Measurements from ENCODE around the gene PPP1R14D.

Gene PPP1R14D

DNA sequence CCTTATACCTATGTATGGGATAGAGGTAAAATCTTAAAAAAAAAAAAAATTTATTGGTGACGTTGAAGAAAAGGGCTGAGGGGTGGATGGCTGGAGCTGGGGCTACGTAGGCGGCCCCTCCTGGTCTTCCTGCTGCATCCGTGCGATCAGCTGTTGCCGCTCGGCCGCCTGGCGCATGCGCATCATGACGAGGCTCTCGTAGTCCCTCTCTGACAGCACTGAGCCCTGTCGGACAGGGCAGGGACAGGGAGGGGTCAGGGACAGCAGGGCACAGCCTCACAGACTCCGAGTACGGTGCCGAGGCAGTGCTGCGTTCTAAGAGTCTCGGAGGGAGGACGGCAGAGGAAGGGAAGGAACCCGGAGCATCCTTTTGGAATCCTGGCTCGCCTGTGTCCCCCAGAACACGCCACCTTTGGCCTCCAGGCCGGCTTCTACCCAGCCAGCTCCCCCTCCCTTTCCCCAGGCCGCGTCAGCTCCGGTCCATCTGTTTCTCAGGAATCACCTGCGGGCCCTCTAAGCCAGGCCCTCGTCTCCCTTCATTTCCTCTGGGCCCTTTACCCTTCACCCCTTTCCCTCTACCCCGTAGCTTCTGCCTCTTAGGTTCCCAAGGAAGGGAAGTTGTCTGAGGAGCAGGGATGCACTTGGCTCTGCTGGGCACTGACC, 60.5 kb downstream of the PPP1R14D start:
- Histone ChIP-seq H3K9ac (ENCODE audit: low read depth, low read length, poor library complexity, severe bottlenecking) (peak overlapping the region; percentile 80), H3K79me2 (ENCODE audit: insufficient read depth, low read length) (peaks cover 51% of the 10 kb centered on the region), H3K36me3 (ENCODE audit: insufficient read depth, low read length) (no peaks in the 10 kb centered on the region; the same call in none of the 2 replicates), H3K27me3 (ENCODE audit: insufficient read depth, low read length, poor library complexity, severe bottlenecking) (no peaks in the 10 kb centered on the region), H3K9me2 (replicated peaks; ENCODE audit: low read depth, low read length) (no peaks in the 10 kb centered on the region), H4K20me1 (ENCODE audit: insufficient read depth, low read length, poor library complexity, severe bottlenecking) (peaks cover 7% of the 10 kb centered on the region), H3F3A (ENCODE audit: low read depth) (peaks cover 13% of the 10 kb centered on the region), H3K9me3 (ENCODE audit: insufficient read depth, low read depth, low read length) (no peaks in the 10 kb centered on the region), H3K4me3 (ENCODE audit: low read length, poor library complexity, severe bottlenecking) (peak overlapping the region; percentile 70), H2AFZ (ENCODE audit: low read length) (no peak overlapping the region), H3K4me2 (ENCODE audit: low read depth, low read length, poor library complexity, severe bottlenecking) (peak overlapping the region; percentile 78), H3K4me1 (ENCODE audit: insufficient read depth, low read length, poor library complexity, severe bottlenecking) (peaks cover 78% of the 10 kb centered on the region)
- no peak for TF ChIP-seq EZH2phosphoT487 (IDR thresholded peaks at IDR 0.05; ENCODE audit: borderline replicate concordance)
- TF ChIP-seq, protein P1, sequence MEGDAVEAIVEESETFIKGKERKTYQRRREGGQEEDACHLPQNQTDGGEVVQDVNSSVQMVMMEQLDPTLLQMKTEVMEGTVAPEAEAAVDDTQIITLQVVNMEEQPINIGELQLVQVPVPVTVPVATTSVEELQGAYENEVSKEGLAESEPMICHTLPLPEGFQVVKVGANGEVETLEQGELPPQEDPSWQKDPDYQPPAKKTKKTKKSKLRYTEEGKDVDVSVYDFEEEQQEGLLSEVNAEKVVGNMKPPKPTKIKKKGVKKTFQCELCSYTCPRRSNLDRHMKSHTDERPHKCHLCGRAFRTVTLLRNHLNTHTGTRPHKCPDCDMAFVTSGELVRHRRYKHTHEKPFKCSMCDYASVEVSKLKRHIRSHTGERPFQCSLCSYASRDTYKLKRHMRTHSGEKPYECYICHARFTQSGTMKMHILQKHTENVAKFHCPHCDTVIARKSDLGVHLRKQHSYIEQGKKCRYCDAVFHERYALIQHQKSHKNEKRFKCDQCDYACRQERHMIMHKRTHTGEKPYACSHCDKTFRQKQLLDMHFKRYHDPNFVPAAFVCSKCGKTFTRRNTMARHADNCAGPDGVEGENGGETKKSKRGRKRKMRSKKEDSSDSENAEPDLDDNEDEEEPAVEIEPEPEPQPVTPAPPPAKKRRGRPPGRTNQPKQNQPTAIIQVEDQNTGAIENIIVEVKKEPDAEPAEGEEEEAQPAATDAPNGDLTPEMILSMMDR (conservative IDR thresholded peaks at IDR 0.05; ENCODE audit: low read length): no peak

DNA sequence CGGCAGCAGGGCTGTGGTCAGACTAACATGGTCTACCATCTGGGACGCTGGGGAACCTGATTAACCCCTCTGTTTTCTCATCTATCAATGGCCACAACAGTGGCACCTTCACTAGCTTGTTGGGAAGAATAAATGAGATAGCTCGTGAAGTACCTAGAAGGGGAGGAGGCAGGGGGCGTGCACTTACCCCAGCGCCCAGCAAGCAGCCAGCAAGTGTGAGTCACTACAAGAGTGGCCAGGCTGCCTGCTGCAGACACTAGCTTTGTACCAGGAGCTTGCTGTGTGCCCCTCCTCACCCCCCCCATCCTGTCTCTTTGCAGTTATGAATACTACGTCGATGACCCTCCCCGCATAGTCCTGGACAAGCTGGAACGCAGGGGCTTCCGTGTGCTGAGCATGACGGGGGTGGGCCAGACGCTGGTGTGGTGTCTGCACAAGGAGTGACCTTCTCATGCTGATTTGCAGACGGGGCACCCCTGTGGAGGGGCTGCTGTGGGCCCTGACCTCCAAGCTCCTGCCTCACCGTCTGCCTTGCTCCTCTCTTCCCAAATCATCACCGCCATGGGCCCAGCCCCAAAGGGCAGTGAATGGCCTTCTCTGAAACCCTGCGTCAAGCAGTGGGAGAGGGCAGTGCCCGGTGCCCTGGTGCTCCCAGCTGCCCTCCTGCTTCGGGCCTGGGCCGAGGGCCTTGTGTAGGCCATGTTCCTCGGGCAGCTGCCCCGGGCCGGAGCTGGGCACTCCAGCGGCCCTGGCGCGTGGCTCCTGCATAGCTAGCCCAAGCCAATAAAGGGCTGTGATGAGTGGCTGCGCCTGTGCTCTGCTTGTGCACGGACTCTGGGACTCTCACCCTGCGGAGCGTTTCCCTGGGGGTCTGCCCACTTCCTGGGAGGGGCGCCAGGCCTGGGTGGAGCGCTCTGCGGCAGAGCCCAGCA, 61.3 kb downstream of the PPP1R14D start:
- peaks cover 13% of the 10 kb centered on the region for H3F3A ChIP-seq (ENCODE audit: low read depth)
- no peak overlapping the region for H2AFZ ChIP-seq (ENCODE audit: low read length)
- H3K79me2 ChIP-seq (ENCODE audit: insufficient read depth, low read length): peaks cover 51% of the 10 kb centered on the region
- no peak for TF ChIP-seq EZH2phosphoT487 (IDR thresholded peaks at IDR 0.05; ENCODE audit: borderline replicate concordance)
- TF ChIP-seq, protein P1 (conservative IDR thresholded peaks at IDR 0.05; ENCODE audit: low read length): no peak
- H3K9me2 ChIP-seq (replicated peaks; ENCODE audit: low read depth, low read length): no peaks in the 10 kb centered on the region
- H3K9me3 ChIP-seq (ENCODE audit: insufficient read depth, low read depth, low read length): no peaks in the 10 kb centered on the region
- H4K20me1 ChIP-seq (ENCODE audit: insufficient read depth, low read length, poor library complexity, severe bottlenecking): peaks cover 7% of the 10 kb centered on the region
- H3K9ac ChIP-seq (ENCODE audit: low read depth, low read length, poor library complexity, severe bottlenecking): no peak overlapping the region
- peaks cover 77% of the 10 kb centered on the region for H3K4me1 ChIP-seq (ENCODE audit: insufficient read depth, low read length, poor library complexity, severe bottlenecking)
- H3K36me3 ChIP-seq (ENCODE audit: insufficient read depth, low read length): no peaks in the 10 kb centered on the region; the same call in none of the 2 replicates
- peak overlapping the region; percentile 95 for H3K4me2 ChIP-seq (ENCODE audit: low read depth, low read length, poor library complexity, severe bottlenecking)
- no peak overlapping the region for H3K4me3 ChIP-seq (ENCODE audit: low read length, poor library complexity, severe bottlenecking)
- no peaks in the 10 kb centered on the region for H3K27me3 ChIP-seq (ENCODE audit: insufficient read depth, low read length, poor library complexity, severe bottlenecking)

DNA sequence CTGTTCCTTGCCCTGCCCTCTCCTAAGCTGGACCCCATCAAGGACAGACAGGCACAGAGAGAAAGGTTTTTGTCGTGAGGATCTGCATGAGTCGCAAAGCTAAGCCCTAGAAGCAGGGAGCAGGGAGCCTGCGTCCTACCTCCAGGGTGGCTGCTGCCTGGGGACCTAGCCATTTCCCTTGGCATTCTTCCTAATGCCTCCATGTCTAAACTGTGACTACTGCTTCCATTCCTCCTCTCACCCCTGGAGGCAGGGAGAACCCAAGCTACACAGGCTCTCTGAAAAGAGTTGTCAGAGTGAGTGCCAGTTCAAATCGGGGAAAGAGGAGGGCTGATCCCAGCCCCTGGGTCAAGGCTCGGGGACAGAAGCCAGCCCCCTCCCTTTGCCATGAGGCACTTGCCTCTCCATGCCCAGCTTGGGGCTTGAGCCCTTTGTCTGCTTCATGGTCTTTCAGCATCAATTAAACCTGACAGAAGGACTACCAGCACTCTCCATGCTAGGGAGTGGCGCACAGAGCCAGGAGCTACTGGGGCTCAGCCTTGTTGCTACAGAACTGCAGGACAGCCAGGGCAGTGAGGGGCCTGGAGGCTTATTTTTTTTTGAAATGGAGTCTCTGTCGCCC, 62.2 kb downstream of the PPP1R14D start:
- H3K4me1 ChIP-seq (ENCODE audit: insufficient read depth, low read length, poor library complexity, severe bottlenecking): peaks cover 68% of the 10 kb centered on the region
- H3K9me2 ChIP-seq (replicated peaks; ENCODE audit: low read depth, low read length): no peaks in the 10 kb centered on the region
- H3F3A ChIP-seq (ENCODE audit: low read depth): peaks cover 13% of the 10 kb centered on the region

More for the DNA sequence above, 62.2 kb downstream of the PPP1R14D start:
- H3K4me2 ChIP-seq (ENCODE audit: low read depth, low read length, poor library complexity, severe bottlenecking): peak overlapping the region; percentile 95
- peak overlapping the region; percentile 84 for H3K9ac ChIP-seq (ENCODE audit: low read depth, low read length, poor library complexity, severe bottlenecking)
- H4K20me1 ChIP-seq (ENCODE audit: insufficient read depth, low read length, poor library complexity, severe bottlenecking): peaks cover 7% of the 10 kb centered on the region
- no peaks in the 10 kb centered on the region; the same call in 1 of the 2 replicates for H3K36me3 ChIP-seq (ENCODE audit: insufficient read depth, low read length)
- no peaks in the 10 kb centered on the region for H3K9me3 ChIP-seq (ENCODE audit: insufficient read depth, low read depth, low read length)
- H3K79me2 ChIP-seq (ENCODE audit: insufficient read depth, low read length): peaks cover 51% of the 10 kb centered on the region
- no peaks in the 10 kb centered on the region for H3K27me3 ChIP-seq (ENCODE audit: insufficient read depth, low read length, poor library complexity, severe bottlenecking)
- H3K4me3 ChIP-seq (ENCODE audit: low read length, poor library complexity, severe bottlenecking): peak overlapping the region; percentile 98
- no peak for TF ChIP-seq EZH2phosphoT487 (IDR thresholded peaks at IDR 0.05; ENCODE audit: borderline replicate concordance)
- TF ChIP-seq, protein P1 (conservative IDR thresholded peaks at IDR 0.05; ENCODE audit: low read length): no peak
- H2AFZ ChIP-seq (ENCODE audit: low read length): no peak overlapping the region
